Colonic mucosa (tissue), 4 donors: Measurements from ENCODE around the gene RPL41. TPM values are rescaled to one million over a fixed set of nuclear protein-coding genes. Genes with fewer than 3 reads are reported as not detected.
A peak's percentile ranks its signal among the peaks of the same experiment; 100 is the strongest.

Source experiments
- DNase-seq: peaks from one replicate; pipeline ENCODE4 v3.0.0-alpha.2; 2020
- H3K27ac ChIP-seq: fragments of 200-600 bp; one replicate; pipeline ENCODE4 v1.8.0; 2021
- H3K27me3 ChIP-seq: fragments of 200-600 bp; one replicate; pipeline ENCODE4 v1.8.0; 2021
- H3K36me3 ChIP-seq: fragments of 200-600 bp; one replicate; pipeline ENCODE4 v1.8.0; 2021
- H3K4me1 ChIP-seq: fragments of 200-600 bp; one replicate; pipeline ENCODE4 v1.8.0; 2021; ENCODE audit warnings: mild to moderate bottlenecking
- H3K4me3 ChIP-seq: fragments of 200-600 bp; one replicate; pipeline ENCODE4 v1.8.0; 2021
- H3K9ac ChIP-seq, 2 donors: one replicate each; pipeline ENCODE4 v1.7.0; 2013; ENCODE audit warnings: control low read depth in 2 of 2, low read depth in 2 of 2, low read length in 2 of 2
- H3K9me3 ChIP-seq: fragments of 200-600 bp; one replicate; pipeline ENCODE4 v1.8.0; 2021
- intact Hi-C: fragments of 100-400 bp; cut with DNase I; formaldehyde crosslinking; loops from one replicate; pipeline ENCODE4 v1.14.1; 2022
- total RNA-seq, 2 donors: library from RNA; stranded (reverse); fragmentation: NEBNext Ultra II Directional in 1 of 2; extraction: Animal tissue kit (Norgen Biotek cat#: 25700) in 1 of 2; gene quantifications; one replicate each; pipeline ENCODE4 v1.2.1, GENCODE V29; 2021
- TF ChIP-seq, protein P1 (sequence below): fragments of 200-600 bp; IDR thresholded peaks from one replicate; pipeline ENCODE4 v1.8.0; 2022; ENCODE audit warnings: antibody characterized with exemption, mild to moderate bottlenecking
- donor health status: healthy.
- donor health status: DM: no; HTN: no; CAD: no.
- donor health status: DM: no; HTN: no; CAD: no.

RPL41 gene
- total RNA-seq, 2 donors from 2014 or later: 3,248 to 3,669 TPM

DNA sequence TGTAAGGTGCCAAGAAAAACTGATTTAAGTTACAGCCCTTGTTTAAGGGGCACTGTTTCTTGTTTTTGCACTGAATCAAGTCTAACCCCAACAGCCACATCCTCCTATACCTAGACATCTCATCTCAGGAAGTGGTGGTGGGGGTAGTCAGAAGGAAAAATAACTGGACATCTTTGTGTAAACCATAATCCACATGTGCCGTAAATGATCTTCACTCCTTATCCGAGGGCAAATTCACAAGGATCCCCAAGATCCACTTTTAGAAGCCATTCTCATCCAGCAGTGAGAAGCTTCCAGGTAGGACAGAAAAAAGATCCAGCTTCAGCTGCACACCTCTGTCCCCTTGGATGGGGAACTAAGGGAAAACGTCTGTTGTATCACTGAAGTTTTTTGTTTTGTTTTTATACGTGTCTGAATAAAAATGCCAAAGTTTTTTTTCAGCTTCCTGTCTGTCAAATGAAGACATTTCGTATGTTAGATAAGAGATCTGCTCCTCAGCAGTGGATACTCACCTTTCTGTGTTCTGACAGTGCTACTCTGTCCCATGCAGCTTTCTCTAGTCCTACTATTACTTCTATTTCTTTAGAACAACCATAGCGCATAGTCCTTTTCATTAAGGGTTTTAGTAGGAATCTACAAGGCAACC lies 13.2 kb upstream of the RPL41 start:
- intact Hi-C loops: no loop called here
- TF ChIP-seq, protein P1, sequence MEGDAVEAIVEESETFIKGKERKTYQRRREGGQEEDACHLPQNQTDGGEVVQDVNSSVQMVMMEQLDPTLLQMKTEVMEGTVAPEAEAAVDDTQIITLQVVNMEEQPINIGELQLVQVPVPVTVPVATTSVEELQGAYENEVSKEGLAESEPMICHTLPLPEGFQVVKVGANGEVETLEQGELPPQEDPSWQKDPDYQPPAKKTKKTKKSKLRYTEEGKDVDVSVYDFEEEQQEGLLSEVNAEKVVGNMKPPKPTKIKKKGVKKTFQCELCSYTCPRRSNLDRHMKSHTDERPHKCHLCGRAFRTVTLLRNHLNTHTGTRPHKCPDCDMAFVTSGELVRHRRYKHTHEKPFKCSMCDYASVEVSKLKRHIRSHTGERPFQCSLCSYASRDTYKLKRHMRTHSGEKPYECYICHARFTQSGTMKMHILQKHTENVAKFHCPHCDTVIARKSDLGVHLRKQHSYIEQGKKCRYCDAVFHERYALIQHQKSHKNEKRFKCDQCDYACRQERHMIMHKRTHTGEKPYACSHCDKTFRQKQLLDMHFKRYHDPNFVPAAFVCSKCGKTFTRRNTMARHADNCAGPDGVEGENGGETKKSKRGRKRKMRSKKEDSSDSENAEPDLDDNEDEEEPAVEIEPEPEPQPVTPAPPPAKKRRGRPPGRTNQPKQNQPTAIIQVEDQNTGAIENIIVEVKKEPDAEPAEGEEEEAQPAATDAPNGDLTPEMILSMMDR: no peak
- Histone ChIP-seq H3K9ac (peak overlapping the region in 1 of 2 donors; percentile 95), H3K4me3 (peak overlapping the region; percentile 89), H3K27ac (peak overlapping the region; percentile 89), H3K4me1 (no peaks in the 10 kb centered on the region), H3K36me3 (peaks cover 4% of the 10 kb centered on the region), H3K27me3 (no peaks in the 10 kb centered on the region), H3K9me3 (no peaks in the 10 kb centered on the region)
- DNase-seq: no peak

DNA sequence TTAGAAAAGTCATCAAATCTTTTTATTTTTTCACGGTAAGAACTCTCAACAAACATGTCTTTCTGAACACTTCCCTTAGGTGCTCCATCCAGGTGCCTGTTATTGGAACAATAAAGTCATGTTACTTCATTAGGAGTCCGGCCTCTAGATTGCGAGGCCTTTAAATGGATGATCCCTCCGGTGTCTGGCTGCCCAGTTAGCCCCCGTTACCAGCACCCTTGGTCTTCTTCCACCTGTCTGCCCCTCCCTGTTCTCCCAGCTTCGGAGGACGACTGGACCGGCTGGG lies 12.7 kb upstream of the RPL41 start:
- H3K4me1 ChIP-seq: no peaks in the 10 kb centered on the region
- no peaks in the 10 kb centered on the region for H3K27me3 ChIP-seq
- peak overlapping the region; percentile 89 for H3K27ac ChIP-seq
- no peaks in the 10 kb centered on the region for H3K9me3 ChIP-seq
- TF ChIP-seq, protein P1: no peak
- peak overlapping the region; percentile 89 for H3K4me3 ChIP-seq
- no peak for DNase-seq
- intact Hi-C loops: no loop called here
- peak overlapping the region; percentile 88 to 95 for H3K9ac ChIP-seq
- H3K36me3 ChIP-seq: peaks cover 4% of the 10 kb centered on the region

DNA sequence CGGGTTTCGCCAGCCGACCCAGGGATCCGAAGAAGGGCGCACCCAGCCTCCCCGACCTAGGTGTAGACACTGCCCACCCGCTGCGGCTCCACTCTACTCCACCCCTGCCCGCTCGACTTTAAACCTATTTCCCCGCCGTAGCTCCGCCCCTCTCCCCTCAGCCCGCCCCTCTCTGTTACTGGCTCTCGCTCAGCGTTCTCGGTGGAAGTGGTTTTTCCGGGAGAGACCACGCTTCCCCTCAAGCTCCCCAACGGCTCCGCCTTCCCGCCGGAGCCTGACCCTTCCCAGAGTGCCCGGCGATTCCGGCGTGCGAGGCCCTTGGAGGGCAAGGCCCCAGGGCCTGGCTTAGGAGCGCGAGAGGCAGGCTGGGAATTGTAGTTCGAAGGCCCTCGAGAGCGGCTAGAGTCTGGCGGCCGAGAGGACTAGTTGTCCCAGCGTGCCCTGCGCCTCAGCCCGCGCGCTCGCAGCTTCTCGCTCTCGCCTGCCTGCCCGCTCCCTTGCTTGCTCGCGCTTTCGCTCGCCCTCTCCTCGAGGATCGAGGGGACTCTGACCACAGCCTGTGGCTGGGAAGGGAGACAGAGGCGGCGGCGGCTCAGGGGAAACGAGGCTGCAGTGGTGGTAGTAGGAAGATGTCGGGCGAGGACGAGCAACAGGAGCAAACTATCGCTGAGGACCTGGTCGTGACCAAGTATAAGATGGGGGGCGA lies 12.2 kb upstream of the RPL41 start, which contains the start of gene PA2G4:
PA2G4 (plus strand) TSS at position 451 of the 706 bp plus-strand sequence; CDS start at position 630, 179 bp downstream.
- Histone ChIP-seq H3K27me3 (no peaks in the 10 kb centered on the region), H3K4me3 (peak within 1 kb of the TSS; percentile 89), H3K36me3 (peaks cover 8% of the 10 kb centered on the region), H3K9ac (peak within 1 kb of the TSS; percentile 88 to 95), H3K9me3 (no peaks in the 10 kb centered on the region), H3K27ac (peak within 1 kb of the TSS; percentile 89), H3K4me1 (no peaks in the 10 kb centered on the region)
- DNase-seq: peak; percentile 99
- intact Hi-C loops: no loop called here
- TF ChIP-seq, protein P1: no peak

DNA sequence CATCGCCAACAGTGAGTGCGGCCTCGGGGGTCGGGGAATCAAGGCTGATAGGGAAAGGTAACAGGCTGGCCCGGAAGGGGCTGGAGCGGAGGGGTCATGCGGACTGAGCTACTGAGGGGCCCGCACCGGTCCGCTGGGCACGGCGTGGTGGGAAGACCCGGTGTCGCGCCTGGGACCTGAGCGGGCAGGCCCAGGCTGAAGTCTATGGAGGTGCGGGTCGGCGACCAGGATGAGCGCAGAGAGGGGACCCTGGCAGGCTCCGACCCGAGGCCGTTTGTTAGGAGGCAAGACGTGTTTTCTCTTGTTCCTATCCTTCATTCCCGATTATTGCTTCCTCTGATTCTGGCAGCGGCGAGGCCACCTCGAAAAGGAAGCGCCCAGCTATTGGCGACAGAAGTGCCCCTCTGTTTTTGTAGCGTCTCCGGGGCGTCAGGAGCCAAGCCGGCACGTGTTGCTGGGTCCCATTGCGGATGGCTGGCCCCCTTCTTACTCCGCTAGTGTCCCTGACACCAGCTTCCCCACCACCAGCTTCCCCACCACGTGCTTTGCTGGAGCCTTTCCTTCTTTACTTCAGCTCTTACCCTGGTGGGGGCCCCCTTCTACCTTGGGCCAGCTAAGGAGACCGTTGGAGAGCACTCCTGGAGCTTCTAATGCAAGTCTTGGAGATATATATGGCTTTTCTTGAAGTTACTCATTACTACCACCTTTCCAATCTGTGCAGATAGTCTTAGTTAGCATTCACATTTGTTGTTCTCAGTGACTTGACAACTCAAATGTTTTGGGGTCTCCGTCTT lies 11.4 kb upstream of the RPL41 start:
- peak overlapping the region; percentile 74 to 95 for H3K9ac ChIP-seq
- intact Hi-C loops: no loop called here
- TF ChIP-seq, protein P1: no peak
- no peaks in the 10 kb centered on the region for H3K27me3 ChIP-seq
- H3K4me1 ChIP-seq: no peaks in the 10 kb centered on the region
- no peaks in the 10 kb centered on the region for H3K9me3 ChIP-seq
- no peak for DNase-seq
- peak overlapping the region; percentile 89 for H3K4me3 ChIP-seq
- H3K27ac ChIP-seq: peak overlapping the region; percentile 89
- H3K36me3 ChIP-seq: peaks cover 14% of the 10 kb centered on the region

DNA sequence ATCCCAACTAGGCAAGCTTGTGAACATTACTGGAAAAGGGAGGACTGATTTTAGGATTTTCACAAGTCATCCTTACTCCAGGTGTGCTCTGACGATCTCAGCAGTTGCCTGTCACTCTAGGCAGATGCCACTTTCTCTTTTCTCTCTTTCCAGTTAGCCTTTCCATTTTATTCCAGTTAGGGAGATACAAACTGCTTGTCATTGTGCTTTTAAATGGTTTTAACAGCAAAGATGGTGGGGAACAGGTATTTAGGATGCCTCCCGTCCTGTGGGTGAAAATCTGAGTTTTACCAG lies 10.9 kb upstream of the RPL41 start:
- Histone ChIP-seq H3K4me1 (no peaks in the 10 kb centered on the region), H3K4me3 (peak overlapping the region; percentile 89), H3K9ac (peak overlapping the region; percentile 74 to 95), H3K9me3 (no peaks in the 10 kb centered on the region), H3K27ac (no peak overlapping the region), H3K27me3 (no peaks in the 10 kb centered on the region), H3K36me3 (peaks cover 19% of the 10 kb centered on the region)
- TF ChIP-seq, protein P1: no peak
- intact Hi-C loops: no loop called here
- no peak for DNase-seq
